Spleen (tissue), 11 donors: ENCODE data around the gene SLC12A6. TPM values are rescaled to one million over a fixed set of nuclear protein-coding genes. Genes with fewer than 3 reads are reported as not detected.
"Not testable (repeated sequence)": the region's sequence is repeated elsewhere in the genome, so short reads cannot be mapped to it uniquely, and the experiment has no call there.

Source experiments
- DNase-seq: peaks from one replicate; pipeline ENCODE4 v3.0.0-alpha.2; 2020
- H3K27ac ChIP-seq, 8 donors: fragments of 200-600 bp; sonication (generic) in 7 of 8; 1 replicate in 4 of 8; 2 replicates in 4 of 8; pipeline versions ENCODE4 v1.5.0 to v1.8.0; 2016 to 2021; ENCODE audit warnings: inconsistent platforms in 4 of 8, mild to moderate bottlenecking in 4 of 8, moderate library complexity in 1 of 8
- H3K27me3 ChIP-seq, 7 donors: fragments of 200-600 bp; sonication (generic) in 6 of 7; replicated peaks in 1 of 7; 1 replicate in 4 of 7; 2 replicates in 3 of 7; pipeline versions ENCODE4 v1.5.0 to v1.8.0; 2016 to 2021; ENCODE audit warnings: inconsistent platforms in 3 of 7, mild to moderate bottlenecking in 1 of 7
- H3K36me3 ChIP-seq, 6 donors: fragments of 200-600 bp; sonication (generic) in 5 of 6; 1 replicate in 4 of 6; 2 replicates in 2 of 6; pipeline versions ENCODE4 v1.5.0 to v1.8.0; 2016 to 2021; ENCODE audit warnings: inconsistent platforms in 2 of 6
- H3K4me1 ChIP-seq, 6 donors: fragments of 200-600 bp; sonication (generic) in 5 of 6; 1 replicate in 3 of 6; 2 replicates in 3 of 6; pipeline versions ENCODE4 v1.5.0 to v1.8.0; 2016 to 2021; ENCODE audit warnings: inconsistent platforms in 3 of 6
- H3K4me3 ChIP-seq, 8 donors: fragments of 200-600 bp; sonication (generic) in 7 of 8; 1 replicate in 4 of 8; 2 replicates in 4 of 8; pipeline versions ENCODE4 v1.5.0 to v1.8.0; 2016 to 2021; ENCODE audit warnings: inconsistent platforms in 4 of 8, mild to moderate bottlenecking in 4 of 8, moderate library complexity in 2 of 8
- H3K9me3 ChIP-seq, 8 donors: fragments of 200-600 bp; sonication (generic) in 7 of 8; 1 replicate in 4 of 8; 2 replicates in 4 of 8; pipeline versions ENCODE4 v1.5.0 to v1.8.0; 2016 to 2021; ENCODE audit warnings: inconsistent platforms in 4 of 8
- POLR2A ChIP-seq, 3 donors: fragments of 450-650 bp; IDR thresholded peaks; one replicate each; pipeline ENCODE4 v1.5.1; 2017; ENCODE audit warnings: antibody characterized with exemption in 3 of 3, mild to moderate bottlenecking in 1 of 3
- POLR2AphosphoS5 ChIP-seq, 3 donors: sonication (generic); formaldehyde crosslinking; IDR thresholded peaks; one replicate each; pipeline ENCODE4 v1.5.1; 2017; ENCODE audit warnings: antibody characterized with exemption in 3 of 3
- WGBS, 5 donors: extraction: QIAGEN DNeasy Blood & Tissue Kit in 3 of 5; methylation state at CpG; one replicate each; pipeline versions ENCODE4 v1.1.5 to v1.1.7; 2013 to 2018; 5-methylcytosine and 5-hydroxymethylcytosine counted together
- intact Hi-C: fragments of 100-400 bp; cut with DNase I; formaldehyde crosslinking; loops from one replicate; pipeline ENCODE4 v1.15.0; 2023; ENCODE audit warnings: low total_unique reads
- polyA plus RNA-seq, 3 donors: library from polyadenylated mRNA; stranded (reverse); fragments of 200-250 nt; gene quantifications; one replicate each; pipeline ENCODE4 v1.2.1, GENCODE V29; 2013
- total RNA-seq, 7 donors: library from RNA; depleted of rRNA in 3 of 7; stranded (reverse); fragments of >200 nt in 3 of 7; fragmentation: NEBNext Ultra II Directional in 4 of 7; extraction: Animal tissue kit (Norgen Biotek cat#: 25700) in 4 of 7; gene quantifications; one replicate each; pipeline versions ENCODE4 v1.1.0 to v1.2.1, GENCODE V29; 2016 to 2021
- TF ChIP-seq, protein P1 (sequence below), 11 experiments: fragments of 200-600 bp in 7 of 11; fragments of 450-650 bp in 4 of 11; sonication (generic) in 4 of 11; IDR thresholded peaks in 8 of 11; conservative IDR thresholded peaks in 3 of 11; 1 replicate in 7 of 11; 2 replicates in 4 of 11; pipeline versions ENCODE4 v1.4.0 to v1.8.0; 2016 to 2021; ENCODE audit warnings: antibody characterized with exemption in 11 of 11, inconsistent platforms in 4 of 11, mild to moderate bottlenecking in 1 of 11
- donor health status: healthy with polysubstance abuse.
- donor health status: DM: no; HTN: no; CAD: no; lungs with moderate emphysema.
- donor health status: DM: no; HTN: no; CAD: no.
- donor health status: Bipolar disorder and iron deficiency.
- donor health status: healthy.
- donor health status: DM: no; HTN: no; CAD: no.
- donor health status: DM: yes; HTN: yes; CAD: no.

SLC12A6 gene
- total and polyA plus RNA-seq, 10 donors: 5.2 to 120 (median 58.3) TPM

DNA sequence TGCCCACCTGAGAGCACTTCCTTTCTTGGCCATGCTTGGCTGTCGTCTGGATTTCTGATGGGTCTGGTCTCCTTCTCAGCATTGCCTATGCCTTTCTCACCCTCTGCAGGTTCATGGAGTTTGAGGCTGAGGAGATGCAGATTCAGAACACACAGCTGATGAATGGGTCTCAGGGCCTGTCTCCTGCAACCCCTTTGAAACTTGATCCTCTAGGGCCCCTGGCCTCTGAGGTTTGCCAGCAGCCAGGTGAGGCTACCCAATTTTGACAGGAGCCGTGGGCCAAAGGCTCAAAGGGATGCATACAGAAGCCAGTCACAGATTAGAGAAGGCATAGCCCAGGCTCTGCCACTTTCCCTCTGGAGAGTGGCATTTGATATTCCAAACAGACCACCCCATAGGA lies 16.0 kb upstream of the SLC12A6 start:
- Histone ChIP-seq H3K9me3 (no peaks in the 10 kb centered on the region), H3K27ac (no peak overlapping the region), H3K4me1 (no peaks in the 10 kb centered on the region), H3K27me3 (no peaks in the 10 kb centered on the region), H3K4me3 (no peak overlapping the region), H3K36me3 (peaks cover 0 to 51% (median 21%) of the 10 kb centered on the region in 6 donors)
- WGBS, 5 donors: 77 to 93% (median 85%) methylated on average over 1 to 2 of the region's 2 CpGs
- DNase-seq: no peak
- intact Hi-C loops: no loop called here
- TF ChIP-seq, protein P1, sequence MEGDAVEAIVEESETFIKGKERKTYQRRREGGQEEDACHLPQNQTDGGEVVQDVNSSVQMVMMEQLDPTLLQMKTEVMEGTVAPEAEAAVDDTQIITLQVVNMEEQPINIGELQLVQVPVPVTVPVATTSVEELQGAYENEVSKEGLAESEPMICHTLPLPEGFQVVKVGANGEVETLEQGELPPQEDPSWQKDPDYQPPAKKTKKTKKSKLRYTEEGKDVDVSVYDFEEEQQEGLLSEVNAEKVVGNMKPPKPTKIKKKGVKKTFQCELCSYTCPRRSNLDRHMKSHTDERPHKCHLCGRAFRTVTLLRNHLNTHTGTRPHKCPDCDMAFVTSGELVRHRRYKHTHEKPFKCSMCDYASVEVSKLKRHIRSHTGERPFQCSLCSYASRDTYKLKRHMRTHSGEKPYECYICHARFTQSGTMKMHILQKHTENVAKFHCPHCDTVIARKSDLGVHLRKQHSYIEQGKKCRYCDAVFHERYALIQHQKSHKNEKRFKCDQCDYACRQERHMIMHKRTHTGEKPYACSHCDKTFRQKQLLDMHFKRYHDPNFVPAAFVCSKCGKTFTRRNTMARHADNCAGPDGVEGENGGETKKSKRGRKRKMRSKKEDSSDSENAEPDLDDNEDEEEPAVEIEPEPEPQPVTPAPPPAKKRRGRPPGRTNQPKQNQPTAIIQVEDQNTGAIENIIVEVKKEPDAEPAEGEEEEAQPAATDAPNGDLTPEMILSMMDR (IDR thresholded peaks at IDR 0.05 in 8 of 11, conservative IDR thresholded peaks at IDR 0.05 in 3 of 11): no peak
- no peak for TF ChIP-seq POLR2A (IDR thresholded peaks at IDR 0.05)
- no peak for TF ChIP-seq POLR2AphosphoS5 (IDR thresholded peaks at IDR 0.05)

DNA sequence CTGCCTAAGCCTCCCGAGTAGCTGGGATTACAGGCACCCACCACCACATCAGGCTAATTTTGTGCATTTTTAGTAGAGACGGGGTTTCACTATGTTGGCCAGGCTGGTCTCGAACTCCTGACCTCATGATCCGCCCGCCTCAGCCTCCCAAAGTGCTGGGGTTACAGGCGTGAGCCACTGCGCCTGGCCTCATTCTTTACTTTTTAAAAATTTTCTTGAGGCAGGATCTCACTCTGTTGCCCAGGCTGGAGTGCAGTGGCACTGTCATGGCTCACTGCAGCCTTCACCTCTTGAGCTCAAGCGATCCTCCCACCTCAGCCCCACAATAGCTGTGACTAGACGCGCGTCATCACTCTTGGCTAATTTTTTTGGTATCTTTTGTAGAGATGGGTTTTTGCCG lies 15.4 kb upstream of the SLC12A6 start:
- H3K4me1 ChIP-seq, intact Hi-C loops, H3K27ac ChIP-seq, DNase-seq, H3K27me3 ChIP-seq, H3K4me3 ChIP-seq, H3K9me3 ChIP-seq: not testable (repeated sequence)
- H3K36me3 ChIP-seq: peaks cover 0 to 45% (median 15%) of the 10 kb centered on the region in 6 donors
- 93 to 96% (median 95%) methylated on average over 12 of the region's 12 CpGs for whole genome bisulfite sequencing, 5 donors

DNA sequence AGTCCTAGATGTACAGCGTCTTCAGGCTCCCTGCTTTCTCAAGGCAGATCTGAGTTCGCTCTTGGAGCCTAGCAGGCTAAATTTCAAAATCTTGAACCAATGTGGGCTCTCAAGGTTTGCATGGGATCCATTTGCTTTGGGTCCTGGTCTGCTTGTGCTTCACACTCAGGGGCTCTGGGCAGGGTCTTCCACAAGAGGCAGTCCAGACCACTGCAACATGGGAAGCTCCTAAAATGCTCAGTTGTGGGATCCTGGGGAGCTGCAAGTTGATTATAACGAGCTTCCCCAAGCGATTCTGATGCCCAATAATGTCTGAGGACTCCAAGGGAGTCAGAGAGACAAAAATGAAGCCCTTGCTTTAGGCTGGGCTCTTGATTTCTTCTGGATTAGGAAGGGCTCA lies 12.2 kb upstream of the SLC12A6 start:
- Histone ChIP-seq H3K27ac (no peak overlapping the region), H3K4me1 (peaks cover 0 to 4% (median 0%) of the 10 kb centered on the region in 6 donors), H3K9me3 (no peaks in the 10 kb centered on the region), H3K4me3 (no peak overlapping the region), H3K27me3 (no peaks in the 10 kb centered on the region), H3K36me3 (peaks cover 0 to 12% (median 0%) of the 10 kb centered on the region in 6 donors)
- WGBS, 5 donors: 85 to 93% (median 89%) methylated on average over 4 of the region's 4 CpGs
- no peak for DNase-seq
- TF ChIP-seq, protein P1 (IDR thresholded peaks at IDR 0.05 in 8 of 11, conservative IDR thresholded peaks at IDR 0.05 in 3 of 11): no peak
- TF ChIP-seq POLR2A (IDR thresholded peaks at IDR 0.05) (no peak), POLR2AphosphoS5 (IDR thresholded peaks at IDR 0.05) (no peak)
- intact Hi-C loops: loop anchor here (10.0 kb wide), 1 partner anchor 235 kb away; the partner anchor contains the start of gene GOLGA8B

DNA sequence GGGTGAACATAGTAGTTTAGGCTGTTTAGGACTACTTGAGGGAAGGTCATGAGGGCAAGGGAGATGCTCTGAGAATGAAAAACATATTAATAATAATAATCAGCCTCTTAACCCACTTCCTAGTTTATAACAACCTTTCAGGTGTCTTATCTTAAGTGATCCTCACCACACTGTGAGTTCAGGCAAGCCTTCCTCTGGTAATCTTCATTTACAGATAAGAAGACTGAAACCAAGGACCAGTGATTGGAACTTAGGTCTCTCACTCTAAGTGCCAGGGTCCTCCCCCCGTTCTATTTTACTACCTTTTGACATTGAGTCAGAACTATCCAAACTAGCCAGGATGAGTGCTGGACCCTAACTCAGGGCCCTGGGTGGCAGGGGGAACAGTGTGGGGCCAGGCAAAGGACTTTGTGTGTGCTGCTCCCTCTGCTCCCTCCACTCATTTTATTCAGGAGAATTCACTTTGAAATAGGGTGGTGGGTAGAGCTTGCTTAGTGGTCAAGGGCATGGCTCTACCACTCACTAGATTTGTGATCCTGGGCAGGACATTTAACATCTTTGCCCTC lies 11.2 kb upstream of the SLC12A6 start:
- Histone ChIP-seq H3K27ac (peak overlapping the region in 1 of 8 donors; percentile 4), H3K36me3 (peaks cover 0 to 3% (median 0%) of the 10 kb centered on the region in 6 donors), H3K27me3 (no peaks in the 10 kb centered on the region), H3K4me3 (no peak overlapping the region), H3K4me1 (peaks cover 0 to 4% (median 0%) of the 10 kb centered on the region in 6 donors), H3K9me3 (no peaks in the 10 kb centered on the region)
- intact Hi-C loops: loop anchor here (10.0 kb wide), 1 partner anchor 236 kb away; the partner anchor contains the start of gene GOLGA8B
- TF ChIP-seq POLR2AphosphoS5 (IDR thresholded peaks at IDR 0.05) (no peak), POLR2A (IDR thresholded peaks at IDR 0.05) (no peak)
- TF ChIP-seq, protein P1 (IDR thresholded peaks at IDR 0.05 in 8 of 11, conservative IDR thresholded peaks at IDR 0.05 in 3 of 11): no peak
- no peak for DNase-seq
- WGBS, 5 donors: 46 to 72% (median 66%) methylated on average over 1 of the region's 1 CpG
